Stomach (tissue), 9 donors: ENCODE results near the gene GBE1. TPM values are rescaled to one million over a fixed set of nuclear protein-coding genes. Genes with fewer than 3 reads are reported as not detected.
A peak's percentile ranks its signal among the peaks of the same experiment; 100 is the strongest.

ENCODE experiments used
- DNase-seq, 2 donors: peaks; one replicate each; pipeline versions ENCODE4 v3.0.0 to v3.0.0-alpha.2; 2013 to 2019
- H3K27ac ChIP-seq, 5 donors: fragments of 200-600 bp in 4 of 5; sonication (generic) in 4 of 5; one replicate each; pipeline ENCODE4 v1.5.1; 2013 to 2019; ENCODE audit warnings: mild to moderate bottlenecking in 1 of 5, moderate library complexity in 1 of 5
- H3K27me3 ChIP-seq, 3 donors: fragments of 200-600 bp; sonication (generic); one replicate each; pipeline ENCODE4 v1.5.1; 2017 to 2019; ENCODE audit warnings: mixed run types in 1 of 3
- H3K36me3 ChIP-seq, 4 donors: fragments of 200-600 bp; sonication (generic); 1 replicate in 3 of 4; 2 replicates in 1 of 4; pipeline ENCODE4 v1.5.1; 2016 to 2019
- H3K4me1 ChIP-seq, 4 donors: fragments of 200-600 bp; sonication (generic); one replicate each; pipeline ENCODE4 v1.5.1; 2016 to 2019
- H3K4me3 ChIP-seq, 4 donors: fragments of 200-600 bp; sonication (generic) in 3 of 4; one replicate each; pipeline ENCODE4 v1.5.1; 2016 to 2019; ENCODE audit warnings: mild to moderate bottlenecking in 1 of 4
- H3K9me3 ChIP-seq, 4 donors: fragments of 200-600 bp; sonication (generic); one replicate each; pipeline ENCODE4 v1.5.1; 2016 to 2019
- EP300 ChIP-seq: sonication (generic); formaldehyde crosslinking; IDR thresholded peaks from one replicate; pipeline ENCODE4 v1.6.1; 2017; ENCODE audit warnings: antibody characterized with exemption
- POLR2A ChIP-seq, 4 donors: fragments of 450-650 bp; IDR thresholded peaks; one replicate each; pipeline ENCODE4 v1.6.1; 2016; ENCODE audit warnings: antibody characterized with exemption in 4 of 4, control low read depth in 2 of 4, mild to moderate bottlenecking in 1 of 4, moderate library complexity in 1 of 4
- POLR2AphosphoS5 ChIP-seq, 3 donors: sonication (generic); formaldehyde crosslinking; IDR thresholded peaks; one replicate each; pipeline ENCODE4 v1.6.1; 2016; ENCODE audit warnings: antibody characterized with exemption in 3 of 3
- WGBS, 5 donors: extraction: QIAGEN DNeasy Blood & Tissue Kit in 3 of 5; methylation state at CpG; one replicate each; pipeline versions ENCODE4 v1.1.5 to v1.1.7; 2013 to 2018; 5-methylcytosine and 5-hydroxymethylcytosine counted together
- intact Hi-C: fragments of 100-400 bp; cut with DNase I; formaldehyde crosslinking; loops from one replicate; pipeline ENCODE4 v1.15.1; 2023; ENCODE audit warnings: low total_unique reads
- polyA plus RNA-seq, 3 donors: library from polyadenylated mRNA; stranded (reverse); fragments of 200-250 nt; gene quantifications; one replicate each; pipeline ENCODE4 v1.2.3, GENCODE V29; 2013
- total RNA-seq, 5 donors: library from RNA; depleted of rRNA; stranded (reverse); fragments of >200 nt; gene quantifications; one replicate each; pipeline versions ENCODE4 v1.1.0 to v1.2.3, GENCODE V29; 2014 to 2016
- TF ChIP-seq, protein P1 (sequence below), 7 experiments: fragments of 450-650 bp in 4 of 7; fragments of 200-600 bp in 3 of 7; sonication (generic) in 3 of 7; IDR thresholded peaks; one replicate each; pipeline ENCODE4 v1.5.1; 2016 to 2019; ENCODE audit warnings: antibody characterized with exemption in 7 of 7, control low read depth in 2 of 7, mild to moderate bottlenecking in 1 of 7
- donor health status: healthy with polysubstance abuse.
- donor health status: Bipolar disorder and iron deficiency.
- donor health status: healthy.

GBE1 gene
- total and polyA plus RNA-seq, 8 donors, result 8.2 to 57.1 (median 11.6) TPM

DNA sequence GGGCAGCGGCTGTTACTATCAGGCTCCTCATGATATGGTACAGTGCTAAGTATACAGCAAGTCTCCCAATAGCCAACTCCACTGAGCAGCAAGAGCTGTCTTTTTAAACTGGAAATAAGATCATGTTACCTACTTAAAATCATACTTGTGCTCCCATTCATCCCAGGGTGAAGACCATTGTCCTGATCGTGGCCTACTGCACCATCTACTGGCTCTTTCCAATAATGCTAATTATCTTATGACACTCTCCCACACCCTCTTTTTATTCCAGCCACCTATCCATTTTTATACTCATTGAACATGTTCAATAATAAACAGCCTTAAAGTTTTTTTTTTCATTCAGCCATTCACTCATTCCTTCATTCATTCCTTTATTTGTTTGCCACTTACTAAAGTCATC is 117.7 kb downstream of the GBE1 start:
- no peaks in the 10 kb centered on the region for H3K9me3 ChIP-seq
- H3K27me3 ChIP-seq, result no peaks in the 10 kb centered on the region
- H3K4me3 ChIP-seq, result no peak overlapping the region
- TF ChIP-seq POLR2AphosphoS5 (IDR thresholded peaks at IDR 0.05) (no peak), EP300 (no peak), POLR2A (IDR thresholded peaks at IDR 0.05) (no peak)
- TF ChIP-seq, protein P1, sequence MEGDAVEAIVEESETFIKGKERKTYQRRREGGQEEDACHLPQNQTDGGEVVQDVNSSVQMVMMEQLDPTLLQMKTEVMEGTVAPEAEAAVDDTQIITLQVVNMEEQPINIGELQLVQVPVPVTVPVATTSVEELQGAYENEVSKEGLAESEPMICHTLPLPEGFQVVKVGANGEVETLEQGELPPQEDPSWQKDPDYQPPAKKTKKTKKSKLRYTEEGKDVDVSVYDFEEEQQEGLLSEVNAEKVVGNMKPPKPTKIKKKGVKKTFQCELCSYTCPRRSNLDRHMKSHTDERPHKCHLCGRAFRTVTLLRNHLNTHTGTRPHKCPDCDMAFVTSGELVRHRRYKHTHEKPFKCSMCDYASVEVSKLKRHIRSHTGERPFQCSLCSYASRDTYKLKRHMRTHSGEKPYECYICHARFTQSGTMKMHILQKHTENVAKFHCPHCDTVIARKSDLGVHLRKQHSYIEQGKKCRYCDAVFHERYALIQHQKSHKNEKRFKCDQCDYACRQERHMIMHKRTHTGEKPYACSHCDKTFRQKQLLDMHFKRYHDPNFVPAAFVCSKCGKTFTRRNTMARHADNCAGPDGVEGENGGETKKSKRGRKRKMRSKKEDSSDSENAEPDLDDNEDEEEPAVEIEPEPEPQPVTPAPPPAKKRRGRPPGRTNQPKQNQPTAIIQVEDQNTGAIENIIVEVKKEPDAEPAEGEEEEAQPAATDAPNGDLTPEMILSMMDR (IDR thresholded peaks at IDR 0.05), result no peak
- WGBS, 5 donors, result 58 to 82% (median 78%) methylated on average over 2 of the region's 2 CpGs
- intact Hi-C loops, result no loop called here
- H3K27ac ChIP-seq, result no peak overlapping the region
- peak in 1 of 2 donors; percentile 46 for DNase-seq
- peaks cover 0 to 12% (median 6%) of the 10 kb centered on the region in 4 donors for H3K36me3 ChIP-seq
- no peaks in the 10 kb centered on the region for H3K4me1 ChIP-seq

DNA sequence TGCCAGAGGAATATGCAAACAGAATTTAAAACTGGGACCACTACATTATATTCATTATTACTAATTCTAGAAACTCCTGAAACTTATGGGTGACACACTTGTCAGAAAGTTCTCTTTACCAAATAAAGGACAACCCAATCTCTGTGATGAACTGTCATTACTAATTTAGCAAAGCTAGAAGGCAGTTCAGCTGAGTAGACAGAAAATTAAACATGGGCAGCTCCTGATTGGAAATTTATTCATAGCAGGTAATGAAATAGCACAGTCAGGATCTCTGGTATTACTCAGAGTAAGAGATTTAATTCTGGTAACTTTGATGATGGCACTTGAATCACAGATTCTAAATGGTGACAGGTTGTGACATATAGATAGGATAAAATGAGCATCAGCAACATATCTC is 123.0 kb downstream of the GBE1 start:
- Histone ChIP-seq H3K4me3 (no peak overlapping the region), H3K27me3 (no peaks in the 10 kb centered on the region), H3K36me3 (peaks cover 0 to 4% (median 1%) of the 10 kb centered on the region in 4 donors), H3K4me1 (no peaks in the 10 kb centered on the region), H3K9me3 (no peaks in the 10 kb centered on the region), H3K27ac (no peak overlapping the region)
- DNase-seq, result no peak
- TF ChIP-seq POLR2AphosphoS5 (IDR thresholded peaks at IDR 0.05) (no peak), EP300 (no peak), POLR2A (IDR thresholded peaks at IDR 0.05) (no peak)
- TF ChIP-seq, protein P1 (IDR thresholded peaks at IDR 0.05), result no peak
- intact Hi-C loops, result no loop called here

DNA sequence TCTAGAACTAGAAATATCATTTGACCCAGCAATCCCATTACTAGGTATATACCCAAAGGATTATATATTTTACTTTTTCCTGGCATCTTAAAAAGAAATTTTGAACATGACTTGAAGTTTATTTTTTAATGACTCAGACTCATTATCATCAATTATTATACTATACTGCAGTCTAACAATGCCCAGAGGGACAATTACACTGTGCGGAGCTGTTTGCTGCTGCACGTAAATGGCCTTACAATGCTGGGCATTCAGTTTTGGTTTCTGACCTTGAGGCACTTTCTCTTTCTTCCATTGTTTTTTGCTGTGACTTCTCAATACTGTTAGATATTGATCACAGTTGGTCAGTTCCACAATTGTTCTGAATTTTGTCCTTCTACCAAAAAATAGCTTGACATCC is 128.8 kb downstream of the GBE1 start:
- TF ChIP-seq POLR2A (IDR thresholded peaks at IDR 0.05) (no peak), EP300 (no peak), POLR2AphosphoS5 (IDR thresholded peaks at IDR 0.05) (no peak)
- TF ChIP-seq, protein P1 (IDR thresholded peaks at IDR 0.05), result no peak
- Histone ChIP-seq H3K36me3 (peaks cover 0 to 18% (median 7%) of the 10 kb centered on the region in 4 donors), H3K27me3 (no peaks in the 10 kb centered on the region), H3K27ac (no peak overlapping the region), H3K4me1 (no peaks in the 10 kb centered on the region), H3K9me3 (no peaks in the 10 kb centered on the region), H3K4me3 (no peak overlapping the region)
- no peak for DNase-seq
- 95 to 100% (median 98%) methylated on average over 2 of the region's 2 CpGs for WGBS, 5 donors
- intact Hi-C loops, result no loop called here

DNA sequence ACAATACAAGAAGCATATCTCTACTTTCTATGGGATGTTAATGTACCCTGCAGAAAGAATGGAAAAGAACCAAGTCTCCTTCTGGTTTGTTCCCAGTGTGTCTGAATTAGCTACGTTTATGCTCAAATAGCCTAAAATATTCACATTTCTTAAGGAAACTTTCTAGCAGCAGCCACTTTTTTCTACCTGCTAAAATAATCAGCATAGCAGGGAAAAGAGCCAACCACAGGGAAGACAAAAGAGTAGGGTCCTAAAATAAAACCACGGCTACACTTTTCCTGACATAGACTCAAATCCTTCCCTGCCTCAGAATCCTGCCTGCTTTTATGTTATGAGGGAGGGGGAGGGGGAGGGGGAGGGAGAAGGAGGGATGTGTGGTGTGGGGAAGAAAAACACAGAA is 136.7 kb downstream of the GBE1 start:
- Histone ChIP-seq H3K4me3 (no peak overlapping the region), H3K36me3 (peaks cover 0 to 5% (median 2%) of the 10 kb centered on the region in 4 donors), H3K27ac (no peak overlapping the region), H3K4me1 (no peaks in the 10 kb centered on the region), H3K27me3 (no peaks in the 10 kb centered on the region), H3K9me3 (no peaks in the 10 kb centered on the region)
- TF ChIP-seq POLR2AphosphoS5 (IDR thresholded peaks at IDR 0.05), result no peak
- TF ChIP-seq POLR2A (IDR thresholded peaks at IDR 0.05), result no peak
- TF ChIP-seq, protein P1 (IDR thresholded peaks at IDR 0.05), result no peak
- no peak for TF ChIP-seq EP300
- intact Hi-C loops, result no loop called here
- 55 to 83% (median 75%) methylated on average over 2 of the region's 2 CpGs for WGBS, 5 donors
- DNase-seq, result no peak
